Colonic mucosa (tissue), 4 donors: Measurements from ENCODE around the gene LBHD2. TPM values are rescaled to one million over a fixed set of nuclear protein-coding genes. Genes with fewer than 3 reads are reported as not detected.

Experiments used
- DNase-seq: peaks from one replicate; pipeline ENCODE4 v3.0.0-alpha.2; 2020
- H3K27ac ChIP-seq: fragments of 200-600 bp; one replicate; pipeline ENCODE4 v1.8.0; 2021
- H3K27me3 ChIP-seq: fragments of 200-600 bp; one replicate; pipeline ENCODE4 v1.8.0; 2021
- H3K36me3 ChIP-seq: fragments of 200-600 bp; one replicate; pipeline ENCODE4 v1.8.0; 2021
- H3K4me1 ChIP-seq: fragments of 200-600 bp; one replicate; pipeline ENCODE4 v1.8.0; 2021; ENCODE audit warnings: mild to moderate bottlenecking
- H3K4me3 ChIP-seq: fragments of 200-600 bp; one replicate; pipeline ENCODE4 v1.8.0; 2021
- H3K9ac ChIP-seq, 2 donors: one replicate each; pipeline ENCODE4 v1.7.0; 2013; ENCODE audit warnings: control low read depth in 2 of 2, low read depth in 2 of 2, low read length in 2 of 2
- H3K9me3 ChIP-seq: fragments of 200-600 bp; one replicate; pipeline ENCODE4 v1.8.0; 2021
- intact Hi-C: fragments of 100-400 bp; cut with DNase I; formaldehyde crosslinking; loops from one replicate; pipeline ENCODE4 v1.14.1; 2022
- total RNA-seq, 2 donors: library from RNA; stranded (reverse); fragmentation: NEBNext Ultra II Directional in 1 of 2; extraction: Animal tissue kit (Norgen Biotek cat#: 25700) in 1 of 2; gene quantifications; one replicate each; pipeline ENCODE4 v1.2.1, GENCODE V29; 2021
- TF ChIP-seq, protein P1 (sequence below): fragments of 200-600 bp; IDR thresholded peaks from one replicate; pipeline ENCODE4 v1.8.0; 2022; ENCODE audit warnings: antibody characterized with exemption, mild to moderate bottlenecking
- donor health status: healthy.
- donor health status: DM: no; HTN: no; CAD: no.
- donor health status: DM: no; HTN: no; CAD: no.

The LBHD2 gene
- total RNA-seq, 2 donors from 2014 or later = not detected

DNA sequence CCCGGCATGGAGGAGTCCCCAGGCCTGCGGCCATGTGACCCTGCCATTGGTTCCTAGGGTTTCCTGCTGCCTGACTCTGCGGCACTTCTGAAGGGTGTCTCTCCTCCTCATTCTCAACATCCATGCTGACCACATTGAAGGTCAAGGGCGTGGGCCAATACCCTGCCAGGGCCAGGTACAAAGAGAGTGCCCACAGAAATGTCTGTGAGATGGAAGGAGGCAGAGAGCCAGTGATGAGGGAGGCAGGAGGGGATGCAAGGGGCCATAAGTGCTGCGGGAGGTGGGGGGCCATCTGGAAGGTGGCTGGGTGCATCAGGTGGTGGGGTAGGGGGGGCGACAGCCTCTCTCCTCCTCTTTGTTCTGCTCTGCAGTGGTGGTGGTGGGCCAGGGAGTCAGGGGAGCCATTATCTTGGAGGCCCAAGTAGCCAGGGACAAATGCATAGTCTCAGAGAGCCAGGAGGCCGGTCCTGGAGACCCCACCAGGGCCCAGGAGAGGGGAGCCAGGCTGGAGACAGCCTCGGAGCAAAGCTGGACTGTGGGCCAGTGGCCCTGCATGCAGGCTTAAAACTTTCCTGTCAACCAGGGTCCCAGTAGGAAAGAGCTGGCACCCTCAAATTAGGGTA, 13.6 kb upstream of the LBHD2 start:
- no peak for DNase-seq
- no peak overlapping the region for H3K27ac ChIP-seq
- H3K9ac ChIP-seq = peak overlapping the region in 1 of 2 donors; percentile 16
- intact Hi-C loops = loop anchor here (10.0 kb wide), 1 partner anchor 114 kb away; no protein-coding TSS in a partner anchor
- H3K4me3 ChIP-seq = no peak overlapping the region
- H3K27me3 ChIP-seq = no peaks in the 10 kb centered on the region
- H3K9me3 ChIP-seq = no peaks in the 10 kb centered on the region
- TF ChIP-seq, protein P1, sequence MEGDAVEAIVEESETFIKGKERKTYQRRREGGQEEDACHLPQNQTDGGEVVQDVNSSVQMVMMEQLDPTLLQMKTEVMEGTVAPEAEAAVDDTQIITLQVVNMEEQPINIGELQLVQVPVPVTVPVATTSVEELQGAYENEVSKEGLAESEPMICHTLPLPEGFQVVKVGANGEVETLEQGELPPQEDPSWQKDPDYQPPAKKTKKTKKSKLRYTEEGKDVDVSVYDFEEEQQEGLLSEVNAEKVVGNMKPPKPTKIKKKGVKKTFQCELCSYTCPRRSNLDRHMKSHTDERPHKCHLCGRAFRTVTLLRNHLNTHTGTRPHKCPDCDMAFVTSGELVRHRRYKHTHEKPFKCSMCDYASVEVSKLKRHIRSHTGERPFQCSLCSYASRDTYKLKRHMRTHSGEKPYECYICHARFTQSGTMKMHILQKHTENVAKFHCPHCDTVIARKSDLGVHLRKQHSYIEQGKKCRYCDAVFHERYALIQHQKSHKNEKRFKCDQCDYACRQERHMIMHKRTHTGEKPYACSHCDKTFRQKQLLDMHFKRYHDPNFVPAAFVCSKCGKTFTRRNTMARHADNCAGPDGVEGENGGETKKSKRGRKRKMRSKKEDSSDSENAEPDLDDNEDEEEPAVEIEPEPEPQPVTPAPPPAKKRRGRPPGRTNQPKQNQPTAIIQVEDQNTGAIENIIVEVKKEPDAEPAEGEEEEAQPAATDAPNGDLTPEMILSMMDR = no peak
- H3K36me3 ChIP-seq = no peaks in the 10 kb centered on the region
- peaks cover 22% of the 10 kb centered on the region for H3K4me1 ChIP-seq

GRCh38 chr14:103070971-103071542, 13.0 kb upstream of the LBHD2 start:
- Histone ChIP-seq H3K27me3 (no peaks in the 10 kb centered on the region), H3K4me1 (peaks cover 22% of the 10 kb centered on the region), H3K27ac (no peak overlapping the region), H3K4me3 (no peak overlapping the region), H3K36me3 (no peaks in the 10 kb centered on the region), H3K9me3 (no peaks in the 10 kb centered on the region), H3K9ac (peak overlapping the region in 1 of 2 donors; percentile 16)
- DNase-seq = peak; percentile 60
- intact Hi-C loops = loop anchor here (10.0 kb wide), 1 partner anchor 114 kb away; no protein-coding TSS in a partner anchor
- TF ChIP-seq, protein P1 = no peak

DNA sequence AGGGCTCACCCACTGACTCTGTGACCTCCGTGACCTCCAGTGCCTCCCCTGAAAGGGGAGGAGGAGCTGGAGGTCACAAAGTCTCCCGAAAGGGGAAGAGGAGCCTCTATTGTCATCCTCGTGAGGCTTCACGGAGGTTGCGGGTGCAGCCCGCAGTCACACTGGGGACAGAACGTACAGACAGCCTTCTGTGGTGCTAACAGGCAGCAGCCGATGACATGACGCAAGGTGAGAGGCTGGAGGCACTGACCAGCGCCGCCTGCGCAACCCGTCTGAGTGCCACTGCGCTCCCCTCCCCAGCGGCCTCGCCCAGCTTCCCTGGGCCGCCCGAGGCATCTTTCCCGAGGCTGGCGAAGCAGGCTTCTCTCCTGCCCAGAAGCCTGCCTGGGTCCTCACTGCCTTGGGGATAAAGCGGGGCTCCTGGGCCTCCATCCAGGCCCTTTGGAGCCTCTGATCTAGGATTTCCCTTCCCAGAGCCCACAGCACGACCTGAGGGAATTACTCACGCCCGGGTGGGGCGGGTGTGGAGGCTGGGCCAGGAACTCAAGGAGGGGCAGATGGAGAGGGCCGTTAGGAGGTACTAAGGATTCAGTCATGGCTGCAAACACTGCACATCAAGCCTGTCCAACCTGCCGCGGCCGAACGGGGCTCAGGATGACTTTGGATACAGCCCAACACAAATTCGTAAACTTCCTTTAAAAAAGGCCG, 12.3 kb upstream of the LBHD2 start:
- H3K4me1 ChIP-seq = peaks cover 22% of the 10 kb centered on the region
- H3K36me3 ChIP-seq = no peaks in the 10 kb centered on the region
- peak overlapping the region in 1 of 2 donors; percentile 16 for H3K9ac ChIP-seq
- intact Hi-C loops = loop anchor here (10.0 kb wide), 1 partner anchor 113 kb away; no protein-coding TSS in a partner anchor
- peak; percentile 64 for DNase-seq
- H3K27ac ChIP-seq = peak overlapping the region; percentile 11
- no peaks in the 10 kb centered on the region for H3K27me3 ChIP-seq
- TF ChIP-seq, protein P1 = no peak
- no peaks in the 10 kb centered on the region for H3K9me3 ChIP-seq
- H3K4me3 ChIP-seq = no peak overlapping the region

DNA sequence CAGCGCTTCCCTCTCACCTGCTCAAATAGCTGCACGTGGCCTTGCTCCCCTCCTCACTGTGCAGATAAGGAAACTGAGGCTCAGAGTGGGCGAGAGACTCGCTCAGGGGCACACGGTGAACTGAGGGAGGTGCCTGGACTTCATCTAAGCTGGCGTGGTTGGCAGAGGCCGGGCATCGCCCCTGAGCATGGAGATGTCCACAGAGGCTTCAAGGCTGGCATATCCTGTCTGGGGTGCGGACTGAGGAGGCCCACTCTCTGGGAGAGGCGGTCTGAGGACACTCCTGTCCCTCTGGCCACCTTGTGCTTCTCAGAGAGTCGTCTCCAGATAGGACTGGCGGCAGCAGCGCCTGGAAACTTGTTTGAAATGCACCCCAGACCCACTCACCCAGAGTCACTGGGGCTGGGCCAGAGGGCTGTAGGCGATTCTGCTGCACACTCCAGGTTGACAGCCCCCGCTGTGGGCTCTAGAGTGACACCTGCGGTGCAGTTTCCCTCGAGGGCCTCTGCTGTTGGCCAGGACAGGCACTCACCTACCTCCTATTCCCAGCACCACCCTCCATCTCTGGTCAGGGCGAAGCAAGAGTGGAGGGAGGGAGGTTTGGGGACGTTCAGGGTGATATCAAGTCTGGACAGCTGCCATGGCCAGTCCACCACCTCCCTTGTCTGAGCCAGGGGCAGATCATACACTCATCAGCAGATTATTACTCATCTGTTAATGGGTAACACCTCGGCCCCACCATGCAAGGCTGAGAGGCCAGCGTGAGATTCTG, 11.2 kb upstream of the LBHD2 start:
- H3K4me1 ChIP-seq = peaks cover 22% of the 10 kb centered on the region
- H3K36me3 ChIP-seq = no peaks in the 10 kb centered on the region
- H3K27me3 ChIP-seq = no peaks in the 10 kb centered on the region
- no peak overlapping the region for H3K4me3 ChIP-seq
- TF ChIP-seq, protein P1 = no peak
- H3K9ac ChIP-seq = no peak overlapping the region
- intact Hi-C loops = loop anchor here (10.0 kb wide), 1 partner anchor 112 kb away; no protein-coding TSS in a partner anchor
- no peaks in the 10 kb centered on the region for H3K9me3 ChIP-seq
- DNase-seq = no peak
- no peak overlapping the region for H3K27ac ChIP-seq

GRCh38 chr14:103073367-103073875, 10.6 kb upstream of the LBHD2 start:
- H3K4me1 ChIP-seq = peaks cover 22% of the 10 kb centered on the region

More at GRCh38 chr14:103073367-103073875, 10.6 kb upstream of the LBHD2 start:
- Histone ChIP-seq H3K27me3 (no peaks in the 10 kb centered on the region), H3K36me3 (no peaks in the 10 kb centered on the region), H3K27ac (no peak overlapping the region), H3K9ac (no peak overlapping the region), H3K4me3 (no peak overlapping the region), H3K9me3 (no peaks in the 10 kb centered on the region)
- intact Hi-C loops = loop anchor here (10.0 kb wide), 1 partner anchor 111 kb away; no protein-coding TSS in a partner anchor
- TF ChIP-seq, protein P1 = no peak
- no peak for DNase-seq
